Mesenteric fat pad (tissue), 1 donor: ENCODE measurements around the gene DND1. TPM values are rescaled to one million over a fixed set of nuclear protein-coding genes. Genes with fewer than 3 reads are reported as not detected.
"Not testable (repeated sequence)": the region's sequence is repeated elsewhere in the genome, so short reads cannot be mapped to it uniquely, and the experiment has no call there.

Experiments used
- DNase-seq: peaks from one replicate; pipeline ENCODE4 v3.0.0-alpha.2; 2020; ENCODE audit warnings: low spot score
- long read RNA-seq: library from polyadenylated mRNA; unstranded; transcript quantifications from one replicate; pipeline ENCODE4 v2.0.0, GENCODE V29; 2020
- total RNA-seq: library from RNA; stranded (reverse); fragmentation: NEBNext Ultra II Directional; extraction: Animal tissue kit (Norgen Biotek cat#: 25700); gene quantifications from one replicate; pipeline ENCODE4 v1.2.1, GENCODE V29; 2021
- donor health status: DM: yes; HTN: yes; CAD: no.

The DND1 gene
- 1.00 TPM for total RNA-seq
- long read RNA-seq, partial matches to known transcripts, result 1 of 2 reads
- long read RNA-seq, other reads (novel, unspliced or antisense), result 1 of 2 reads

- no peak for DNase-seq
These were observed at the start of gene DND1 for GRCh38 chr5:140673187-140673976. TSS of gene DND1 (minus strand) at chr5:140673576. CDS start at chr5:140673542, 34 bp downstream.

- DNase-seq, result not testable (repeated sequence)
These were observed 48.0 kb upstream of the DND1 start for GRCh38 chr5:140721395-140721794.

DNA sequence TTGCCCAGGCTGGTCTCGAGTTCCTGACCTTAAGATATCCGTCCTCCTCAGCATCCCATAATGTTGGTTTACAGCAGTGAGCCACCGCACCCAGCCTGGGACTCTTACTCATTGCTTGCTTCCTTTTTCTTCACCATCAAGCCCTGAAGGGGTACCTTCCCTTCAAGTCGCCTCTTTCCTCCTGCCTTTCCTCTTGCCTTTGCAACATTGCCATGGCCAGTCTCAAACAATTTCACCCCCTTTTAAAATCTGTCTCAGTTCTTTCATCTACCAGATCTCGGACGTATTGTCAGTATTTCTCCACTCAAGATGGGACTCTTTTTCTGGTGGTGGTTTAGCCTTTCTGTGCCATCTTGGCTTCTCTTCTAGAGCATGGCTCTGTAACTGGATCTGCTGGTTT, 47.4 kb upstream of the DND1 start:
- not testable (repeated sequence) for DNase-seq

GRCh38 chr5:140718266-140718592, 44.9 kb upstream of the DND1 start:
- no peak for DNase-seq

DNA sequence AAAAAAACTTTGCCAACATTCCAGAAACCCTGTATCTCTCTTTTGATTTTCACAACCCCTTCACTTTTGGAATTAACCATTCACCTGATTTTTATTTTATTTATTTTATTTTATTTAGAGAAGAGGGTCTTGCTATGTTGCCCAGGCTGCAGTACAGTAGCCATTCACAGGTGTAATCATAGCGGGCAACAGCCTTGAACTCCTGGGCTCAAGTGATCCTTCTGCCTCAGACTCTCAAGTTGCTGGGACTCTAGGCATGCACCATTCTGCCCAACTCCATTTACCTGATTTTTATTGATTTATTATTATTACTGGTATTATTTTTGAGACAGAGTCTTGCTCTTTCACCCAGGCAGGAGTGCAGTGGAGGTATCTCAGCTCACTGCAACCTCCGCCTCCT, 42.9 kb upstream of the DND1 start:
- not testable (repeated sequence) for DNase-seq

GRCh38 chr5:140713562-140714094, 40.3 kb upstream of the DND1 start:
- DNase-seq, result no peak

GRCh38 chr5:140711794-140712193, 38.4 kb upstream of the DND1 start:
- DNase-seq, result no peak

- peak; percentile 93 for DNase-seq
These were observed 37.6 kb upstream of the DND1 start for GRCh38 chr5:140710899-140711552.

DNA sequence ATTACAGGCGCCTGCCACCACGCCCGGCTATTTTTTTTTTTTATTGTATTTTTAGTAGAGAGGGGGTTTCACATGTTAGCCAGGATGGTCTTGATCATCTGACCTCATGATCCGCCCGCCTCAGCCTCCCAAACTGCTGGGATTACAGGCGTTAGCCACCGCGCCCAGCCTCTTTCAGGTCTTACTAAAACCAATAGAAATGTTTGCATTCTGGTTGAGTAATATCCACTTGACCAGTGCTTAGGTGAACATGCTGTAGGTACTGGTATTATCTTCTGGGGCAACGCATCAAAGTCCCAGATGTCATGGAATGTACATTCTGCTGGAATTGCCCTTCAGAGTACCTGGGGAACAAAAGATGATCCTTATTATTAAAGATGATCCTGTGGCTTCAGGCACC, 35.4 kb upstream of the DND1 start:
- not testable (repeated sequence) for DNase-seq

GRCh38 chr5:140707812-140708211, 34.4 kb upstream of the DND1 start:
- DNase-seq, result no peak

DNA sequence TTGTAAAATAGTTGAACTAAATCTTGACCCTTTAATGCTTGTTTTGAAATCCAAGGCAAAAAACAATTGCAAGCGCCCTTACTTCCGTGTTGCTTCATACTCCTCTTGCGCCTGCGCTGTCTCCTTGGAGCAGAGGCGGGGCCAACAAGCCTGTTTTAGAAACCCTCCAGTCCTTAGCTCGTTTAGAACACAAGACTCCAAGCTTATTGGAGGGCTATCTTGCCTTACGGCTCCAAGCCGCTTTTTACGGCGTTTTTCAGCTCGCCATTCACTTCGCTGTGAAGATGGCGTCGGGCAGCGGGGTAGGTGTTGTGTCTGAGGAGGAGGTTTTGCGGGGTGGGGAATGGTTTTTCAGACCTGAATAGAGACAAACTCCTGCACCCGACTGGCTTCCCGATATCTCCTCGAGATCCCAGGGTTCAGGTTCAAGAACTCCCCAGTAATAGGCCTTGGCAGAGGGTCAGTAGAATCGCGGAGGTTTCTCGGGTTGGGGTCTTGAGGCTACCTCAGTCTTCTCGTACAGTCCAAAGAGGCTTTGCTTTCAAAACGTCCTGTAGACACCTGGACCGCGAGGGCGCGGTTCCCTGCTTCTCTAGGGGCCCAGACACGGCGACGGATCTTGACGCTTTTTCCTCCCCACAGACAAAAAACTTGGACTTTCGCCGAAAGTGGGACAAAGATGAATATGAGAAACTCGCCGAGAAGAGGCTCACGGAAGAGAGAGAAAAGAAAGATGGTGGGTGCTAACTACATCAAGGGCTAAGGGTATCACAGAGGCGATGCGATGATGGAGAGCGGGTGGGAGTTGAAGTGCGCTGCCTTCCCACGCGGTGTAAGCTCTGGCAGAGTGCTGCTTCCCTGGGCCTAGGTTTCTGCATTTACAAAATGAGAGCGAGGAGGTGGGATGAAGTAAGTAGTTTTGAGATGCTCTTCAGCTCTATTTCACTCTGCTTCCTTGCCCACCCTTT, 27.1 kb upstream of the DND1 start, which contains the start of gene ZMAT2:
Gene ZMAT2 (plus strand): TSS at position 271 of the 968 bp plus-strand sequence. CDS start 14 bp downstream, at position 285.
- DNase-seq, result peak; percentile 93

GRCh38 chr5:140696891-140697492, 23.6 kb upstream of the DND1 start:
- no peak for DNase-seq

DNA sequence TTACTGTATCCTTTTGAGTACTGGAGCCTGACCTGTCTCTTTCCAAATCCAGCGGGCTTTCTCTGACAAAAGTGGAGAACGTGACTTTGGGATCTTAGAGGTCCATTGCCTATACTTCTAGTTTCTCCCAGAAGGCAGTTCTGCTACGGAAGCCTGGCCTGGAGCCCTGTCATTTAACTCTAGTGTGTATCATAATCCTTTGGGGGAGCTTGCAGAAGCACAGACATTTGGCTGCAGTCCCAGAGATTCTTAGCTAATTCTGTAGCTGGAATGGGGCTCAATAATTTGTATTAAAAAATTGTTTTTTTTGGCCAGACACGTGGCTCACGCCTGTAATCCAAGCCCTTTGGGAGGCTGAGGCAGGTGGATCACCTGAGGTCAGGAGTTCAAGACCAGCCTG, 20.9 kb upstream of the DND1 start:
- DNase-seq, result no peak

GRCh38 chr5:140690941-140691924, 17.9 kb upstream of the DND1 start, which contains the start of the genes HARS1 and HARS2:
TSS of gene HARS1 (minus strand) at chr5:140691370. CDS start at chr5:140691304, 66 bp downstream.
TSS of gene HARS2 (plus strand) at chr5:140691455. CDS start at chr5:140691649, 194 bp downstream.
- peak; percentile 94 for DNase-seq

DNA sequence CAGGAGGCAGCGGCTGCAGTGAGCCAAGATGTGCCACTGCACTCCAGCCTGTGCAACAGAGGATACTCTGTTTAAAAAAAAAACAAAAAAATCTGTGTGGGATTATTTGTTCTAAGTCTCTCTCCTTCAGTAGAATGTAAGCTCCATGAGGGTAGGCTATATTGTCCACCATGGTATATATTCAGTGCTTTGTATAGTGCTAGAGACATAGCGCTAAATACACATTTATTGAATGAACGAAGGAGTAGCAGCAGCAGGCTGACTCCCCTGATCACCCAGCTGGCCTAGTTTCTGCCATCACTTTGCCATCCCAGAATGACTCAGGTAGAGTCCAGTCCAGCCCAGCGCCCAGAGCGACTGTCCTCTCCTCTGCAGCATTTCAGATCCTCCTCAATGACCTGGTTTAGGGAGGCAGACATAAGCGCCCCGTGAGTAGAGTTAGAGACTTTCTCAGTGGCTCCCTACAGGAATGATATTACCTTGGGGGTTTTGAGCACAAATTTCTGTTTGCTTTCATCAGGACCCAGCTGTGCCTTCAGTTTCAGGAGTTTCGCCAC, 17.1 kb upstream of the DND1 start:
- DNase-seq, result no peak

DNA sequence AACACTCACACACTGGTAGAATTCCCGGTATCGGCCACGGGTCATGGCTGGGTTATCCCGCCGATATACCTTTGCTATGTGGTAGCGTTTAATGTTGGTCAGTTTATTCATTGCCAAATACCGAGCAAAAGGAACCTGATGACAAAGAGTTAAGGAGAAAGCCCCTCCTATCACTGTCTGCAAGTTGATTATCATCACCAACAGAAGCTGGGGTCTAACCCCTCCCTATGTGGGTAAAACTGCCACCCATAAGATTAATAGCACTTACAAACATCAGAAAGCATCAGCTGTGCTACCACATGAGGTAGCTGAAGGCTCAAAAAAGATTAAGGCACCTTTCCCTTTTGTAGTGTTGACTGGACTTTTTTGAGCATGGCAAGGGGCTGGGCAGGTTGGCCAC, 5.6 kb upstream of the DND1 start:
- no peak for DNase-seq

- no peak for DNase-seq
These were observed 4.6 kb upstream of the DND1 start for GRCh38 chr5:140677947-140678346.

- DNase-seq, result no peak
These were observed 1.3 kb upstream of the DND1 start for GRCh38 chr5:140674629-140675028.

- no peak for DNase-seq
These were observed 835 bp upstream of the DND1 start for GRCh38 chr5:140674211-140674610.
